HG03354 (cell line): ENCODE data around the gene SCN10A.

Source experiments
- ATAC-seq: cut with Tn5 transposase; IDR thresholded peaks from one replicate; pipeline ENCODE4 v1.9.1; 2021; ENCODE audit warnings: mild to moderate bottlenecking; ENCODE audit not compliant: unreplicated experiment, poor library complexity, severe bottlenecking

SCN10A gene

DNA sequence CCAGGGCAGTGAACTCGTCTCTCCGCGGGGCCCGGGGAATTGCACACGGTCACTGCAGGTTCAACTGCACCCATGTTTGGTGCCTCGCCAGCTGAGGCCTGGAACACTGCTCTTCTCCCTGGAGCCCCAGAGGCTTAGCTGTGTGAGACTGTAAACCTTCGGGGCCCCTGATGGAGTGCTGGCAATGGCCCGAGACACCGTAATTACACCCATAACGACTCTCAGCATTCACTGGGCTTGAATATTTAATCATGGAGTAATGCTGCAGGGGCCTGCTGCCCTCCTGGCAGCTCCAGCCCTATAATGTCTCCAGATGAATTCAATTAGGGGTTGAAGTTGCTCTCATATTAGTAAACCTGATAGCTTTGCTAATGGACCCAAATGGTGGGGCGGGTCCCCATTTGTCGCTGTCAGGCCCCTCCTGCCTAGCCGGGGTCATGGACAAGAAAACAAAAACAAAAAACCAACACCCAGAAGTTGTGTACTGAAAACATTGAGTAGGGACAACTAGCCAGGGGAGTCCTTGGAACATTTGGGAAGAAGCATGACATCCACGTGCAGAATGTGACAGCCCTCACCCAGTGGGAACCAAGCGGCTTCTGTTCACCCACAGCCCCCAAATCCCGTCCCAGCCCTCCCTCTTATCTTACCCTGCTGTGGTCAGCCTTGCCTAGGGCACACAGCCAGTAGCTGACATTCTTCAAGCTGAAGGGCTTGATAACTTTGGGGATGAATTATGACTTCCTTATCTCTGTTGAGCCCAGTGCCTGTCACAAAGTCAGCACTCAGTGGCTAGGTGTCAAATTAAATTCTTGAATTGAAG lies 92.2 kb downstream of the SCN10A start:
- no peak for ATAC-seq

DNA sequence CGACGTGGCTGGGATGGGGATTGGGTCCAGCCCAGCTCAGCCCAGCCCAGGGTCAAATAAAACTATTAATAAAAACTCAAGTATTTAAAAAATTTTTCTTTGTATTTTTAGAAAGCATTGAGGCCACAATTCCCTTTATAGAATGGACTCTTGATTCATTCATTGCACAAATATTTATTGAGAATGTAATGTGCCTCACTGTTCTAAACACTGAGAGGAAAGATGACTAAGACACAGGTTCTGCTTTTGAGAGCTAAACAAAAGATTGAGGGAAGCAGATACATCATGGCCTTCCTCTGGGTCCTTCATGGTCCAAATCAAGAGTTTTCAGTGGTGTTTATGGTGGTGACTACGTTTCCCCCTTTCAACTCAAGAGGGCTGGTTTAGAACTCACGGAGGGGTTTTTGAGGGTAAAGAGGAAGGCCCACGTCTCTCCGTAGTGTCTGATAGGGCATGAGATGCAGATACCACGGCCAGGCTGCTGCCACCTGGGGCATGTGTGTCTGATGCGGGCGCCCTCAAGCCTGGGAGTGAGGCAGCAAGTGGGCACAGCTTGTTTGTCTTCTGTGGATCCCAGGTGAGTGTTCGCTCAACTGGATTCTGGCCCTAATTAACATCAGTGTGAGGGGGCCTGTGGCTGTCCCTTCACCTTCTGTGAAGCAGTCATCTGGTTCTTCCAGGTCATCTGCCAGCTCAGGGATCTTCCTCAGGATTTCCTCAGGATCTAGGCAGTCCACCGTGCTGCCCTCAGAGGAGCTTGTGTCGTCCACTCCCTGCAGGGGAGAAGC lies 93.0 kb downstream of the SCN10A start:
- no peak for ATAC-seq

DNA sequence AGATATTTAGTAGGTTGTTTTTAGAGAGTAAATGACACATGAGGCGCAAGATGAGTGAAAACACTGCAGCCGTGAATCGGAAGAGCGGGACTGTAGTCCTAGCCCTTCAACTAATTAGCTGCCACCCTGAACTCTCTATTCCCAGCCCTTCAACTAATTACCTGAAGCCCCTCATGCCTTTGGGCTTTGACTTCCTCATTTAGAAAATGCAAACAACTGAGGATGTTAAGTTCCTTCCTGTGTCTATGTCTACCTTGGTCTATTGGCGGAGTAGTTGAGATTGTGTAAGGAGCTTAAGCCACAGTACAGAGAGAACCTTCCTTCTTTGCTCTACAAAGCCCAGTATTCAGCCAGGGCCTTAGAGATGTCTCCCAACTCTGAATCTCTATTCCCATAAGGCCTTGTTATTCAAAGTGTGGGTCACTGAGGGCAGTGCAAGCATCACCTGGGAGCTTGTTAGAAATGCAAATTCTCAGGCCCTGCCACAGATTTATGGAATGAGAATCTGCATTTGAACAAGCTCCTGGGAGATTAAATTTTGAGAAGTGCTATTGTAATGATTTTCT lies 94.7 kb downstream of the SCN10A start:
- ATAC-seq = no peak

DNA sequence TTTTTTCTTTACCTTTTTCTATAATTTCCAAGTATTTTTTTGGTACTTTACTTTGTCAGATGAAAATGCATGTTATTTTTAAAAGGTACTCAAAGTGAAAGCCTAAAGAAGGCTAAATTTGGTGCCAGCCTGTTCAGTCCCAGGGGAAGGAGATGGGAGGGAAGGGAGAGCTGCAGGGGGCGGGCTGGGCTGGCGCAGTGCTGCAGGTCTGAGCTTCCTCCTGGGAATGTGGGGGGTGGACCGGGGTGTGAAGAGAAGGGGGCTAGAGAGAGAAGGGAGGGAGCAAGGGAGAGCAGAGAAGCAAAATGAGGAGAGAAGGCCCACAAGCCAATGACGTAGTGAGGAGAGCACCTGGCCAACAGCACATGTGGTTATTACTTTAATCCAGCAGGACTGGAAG lies 95.6 kb downstream of the SCN10A start:
- no peak for ATAC-seq

DNA sequence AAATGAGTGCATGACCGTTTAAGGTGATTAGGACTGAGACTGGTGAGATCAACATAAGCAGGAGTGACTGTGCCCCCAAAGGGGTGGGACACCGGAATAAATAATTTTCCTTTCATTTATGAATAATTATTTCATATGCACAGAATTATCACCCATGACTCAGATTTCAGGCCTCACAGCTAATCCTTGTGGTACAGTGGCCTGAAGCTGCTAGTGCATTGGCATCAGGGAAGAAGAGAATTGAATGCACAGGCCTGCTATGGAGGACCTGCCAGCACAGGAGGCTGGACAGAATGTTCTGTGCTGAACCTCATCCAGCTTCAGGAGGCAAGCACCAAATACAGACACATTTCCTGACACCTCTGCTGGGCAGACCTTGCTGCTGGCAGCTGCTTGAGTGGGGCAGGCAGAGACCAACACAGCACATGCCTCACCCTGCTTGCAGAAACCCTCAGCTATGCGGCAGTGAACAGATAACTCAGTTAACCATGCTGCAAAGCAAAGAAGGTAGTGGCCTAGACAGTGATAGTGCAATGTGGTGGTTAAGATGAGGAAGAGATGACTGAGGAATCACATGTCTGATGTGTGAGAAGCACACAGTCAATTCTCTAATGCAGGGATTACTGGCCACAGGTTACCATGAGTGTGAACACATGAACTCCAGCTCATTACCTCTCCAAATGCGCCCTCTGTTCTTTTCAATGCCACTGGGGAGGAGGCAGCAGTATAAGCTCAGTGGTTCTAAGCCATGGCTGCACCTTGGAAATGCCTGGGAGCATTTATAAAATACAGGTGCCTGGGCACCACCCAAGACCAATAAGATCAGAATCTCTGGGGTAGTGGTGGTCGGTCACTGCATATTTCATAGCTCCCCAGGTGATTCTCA lies 98.4 kb downstream of the SCN10A start:
- ATAC-seq = no peak

DNA sequence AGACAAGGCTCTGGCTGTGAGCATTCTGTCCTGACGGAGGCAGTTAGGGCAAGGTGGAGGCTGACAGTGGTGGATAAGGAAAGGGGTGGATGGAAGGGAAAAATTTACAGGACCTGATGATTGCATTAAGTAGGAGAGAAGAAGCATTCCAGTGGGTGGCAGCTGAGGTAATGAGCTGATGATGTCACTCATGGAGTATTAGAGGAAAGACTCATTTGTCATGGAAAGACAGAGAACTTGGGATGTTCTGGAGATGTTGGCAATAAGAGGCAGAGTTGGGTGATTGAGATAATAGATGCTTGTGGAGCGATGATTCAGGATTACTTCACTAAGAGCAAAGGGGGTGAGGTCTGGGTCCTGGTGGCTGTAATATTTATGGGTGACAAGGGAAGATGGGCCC lies 102.9 kb downstream of the SCN10A start:
- no peak for ATAC-seq

DNA sequence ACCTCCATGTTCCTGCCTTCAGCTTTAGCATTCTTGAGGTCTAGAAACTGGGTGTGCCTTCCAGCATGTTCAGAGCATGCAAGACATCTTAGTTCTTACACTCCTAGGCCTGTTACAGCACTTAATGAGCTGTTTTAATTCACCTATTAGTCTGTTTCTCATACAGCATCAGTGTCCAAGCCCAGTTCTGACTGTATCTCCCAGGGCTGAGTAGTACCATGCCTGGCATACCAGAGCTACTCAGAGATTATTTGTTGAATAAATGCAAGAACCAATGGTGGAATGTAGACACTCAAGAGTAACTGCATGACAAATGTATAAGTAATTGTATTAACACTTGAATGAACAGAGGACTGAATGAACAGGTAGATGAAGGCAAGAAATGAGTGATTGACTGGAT lies 104.7 kb downstream of the SCN10A start:
- no peak for ATAC-seq

DNA sequence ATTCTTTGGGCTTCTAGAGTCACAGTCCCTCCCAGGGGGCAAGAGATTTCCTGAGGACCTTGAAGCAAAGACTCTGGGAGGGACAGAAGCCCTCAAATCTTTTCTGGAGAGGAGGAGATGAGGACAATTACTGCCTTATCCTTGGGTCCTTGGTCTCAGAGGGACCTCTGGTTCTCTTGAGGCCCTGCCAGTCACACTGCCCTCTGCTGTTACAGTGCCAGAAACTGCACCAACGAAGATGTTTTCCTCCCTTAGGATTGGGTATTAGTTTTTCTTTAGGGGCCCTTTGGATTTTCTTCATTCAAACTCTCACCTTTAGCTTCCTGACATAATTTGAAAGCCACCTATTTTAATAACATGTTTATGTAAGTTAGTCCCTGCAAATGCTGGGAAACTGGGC lies 108.3 kb downstream of the SCN10A start:
- no peak for ATAC-seq

DNA sequence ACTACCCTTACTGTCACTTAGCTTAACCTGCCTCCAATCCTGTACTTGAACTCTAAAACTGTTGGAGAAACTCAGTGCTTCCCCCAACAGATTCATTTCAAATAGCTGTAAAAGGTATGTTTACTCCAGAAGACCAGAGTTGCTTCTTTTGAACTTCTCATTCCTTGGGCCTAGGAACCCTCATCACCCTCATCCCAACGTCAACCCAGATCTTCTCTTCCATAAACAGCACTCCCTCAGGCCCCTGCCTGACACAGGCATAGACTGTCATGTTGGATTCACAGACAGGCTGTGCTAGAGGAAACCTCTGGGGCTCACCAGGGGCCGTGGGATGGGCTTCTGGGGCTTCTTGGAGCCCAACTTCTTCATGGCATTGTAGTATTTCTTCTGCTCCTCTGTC lies 109.1 kb downstream of the SCN10A start:
- no peak for ATAC-seq

DNA sequence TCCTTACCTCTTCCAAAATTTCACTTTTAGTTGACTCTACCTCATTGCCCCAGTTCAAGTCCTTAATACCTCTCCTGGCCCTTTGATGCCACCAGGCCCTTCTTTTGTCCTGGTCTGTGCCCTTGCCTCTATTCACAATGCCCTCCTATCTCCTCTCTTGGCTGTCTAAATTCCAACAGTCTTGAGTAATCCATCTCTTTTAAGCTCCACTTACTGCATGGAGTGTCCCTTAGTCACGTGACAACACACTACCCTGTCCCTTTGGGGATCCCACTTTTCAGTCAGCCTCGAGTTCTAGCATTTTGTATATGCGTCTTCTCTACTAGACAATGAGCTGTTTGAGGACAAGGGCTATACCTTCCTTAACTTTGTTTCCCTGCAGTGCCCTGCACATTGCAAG lies 113.8 kb downstream of the SCN10A start:
- ATAC-seq = no peak

DNA sequence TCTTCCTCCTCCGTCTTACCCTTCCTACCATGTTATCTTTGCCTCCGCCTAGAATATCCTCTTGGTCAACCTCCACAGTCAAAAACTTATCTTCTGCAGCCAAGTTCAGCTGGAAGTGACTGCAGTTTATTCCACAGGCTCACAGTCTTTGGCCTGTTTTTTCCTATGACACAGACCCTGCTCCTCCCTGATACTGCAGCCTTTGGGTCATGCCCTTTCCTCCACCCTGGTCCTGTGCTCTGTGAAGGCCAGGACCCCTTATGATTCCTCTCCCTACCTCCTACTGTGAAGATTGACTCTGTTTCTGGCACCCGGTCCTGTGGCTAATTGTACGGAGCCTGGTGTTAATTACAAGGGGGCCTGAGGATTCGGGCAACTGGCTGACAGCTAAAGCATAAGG lies 117.3 kb downstream of the SCN10A start:
- ATAC-seq = no peak

DNA sequence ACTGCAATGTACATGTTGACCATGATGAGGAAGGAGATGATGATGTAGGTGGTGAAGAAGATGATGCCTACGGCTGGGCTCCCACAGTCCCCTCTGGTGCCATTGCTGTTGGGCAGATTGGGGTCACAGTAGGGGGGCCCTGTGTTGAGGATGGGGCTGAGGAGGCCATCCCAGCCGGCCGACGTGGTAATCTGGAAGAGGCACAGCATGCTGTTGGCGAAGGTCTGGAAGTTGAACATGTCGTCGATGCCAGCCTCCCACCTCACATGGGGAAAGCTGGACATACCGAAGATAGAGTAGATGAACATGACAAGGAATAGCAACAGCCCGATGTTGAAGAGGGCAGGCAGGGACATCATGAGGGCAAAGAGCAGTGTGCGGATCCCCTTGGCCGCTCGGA lies 118.0 kb downstream of the SCN10A start:
- no peak for ATAC-seq

DNA sequence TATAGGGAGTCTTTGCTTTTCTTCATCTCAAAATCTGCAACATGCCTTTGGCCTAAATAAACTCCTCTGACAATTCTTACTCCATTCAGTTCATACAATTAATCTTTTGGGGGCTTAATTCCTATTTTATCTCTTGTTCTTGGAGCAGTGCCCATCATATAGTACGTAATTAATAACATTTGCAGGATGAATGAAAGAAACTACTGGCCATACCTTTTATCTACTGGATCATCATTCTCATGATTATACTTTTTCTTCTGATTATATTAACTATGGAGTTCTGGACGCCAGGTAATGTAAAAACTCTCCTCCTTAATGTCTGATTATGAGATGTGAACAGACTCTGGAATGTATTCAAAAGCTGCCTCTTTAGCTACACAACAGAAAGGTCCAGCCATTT lies 120.0 kb downstream of the SCN10A start:
- ATAC-seq = no peak

DNA sequence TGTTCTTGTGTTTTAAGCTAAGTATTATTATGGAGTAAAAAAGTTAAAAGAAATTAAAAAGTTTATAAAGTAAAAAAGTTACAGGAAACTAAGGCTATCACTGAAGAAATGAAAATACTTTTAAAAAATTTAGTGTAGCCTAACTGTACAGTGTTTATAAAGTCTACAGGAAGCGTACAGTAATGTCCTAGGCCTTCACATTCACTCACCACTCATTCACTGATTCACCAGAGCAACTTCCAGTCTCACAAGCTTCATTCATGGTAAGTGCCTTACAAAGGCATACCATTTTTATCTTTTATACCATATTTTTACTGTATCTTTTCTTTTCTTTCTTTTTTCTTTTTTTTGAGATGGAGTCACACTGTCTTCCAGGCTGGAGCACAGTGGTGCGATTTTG lies 125.8 kb downstream of the SCN10A start:
- ATAC-seq = no peak

DNA sequence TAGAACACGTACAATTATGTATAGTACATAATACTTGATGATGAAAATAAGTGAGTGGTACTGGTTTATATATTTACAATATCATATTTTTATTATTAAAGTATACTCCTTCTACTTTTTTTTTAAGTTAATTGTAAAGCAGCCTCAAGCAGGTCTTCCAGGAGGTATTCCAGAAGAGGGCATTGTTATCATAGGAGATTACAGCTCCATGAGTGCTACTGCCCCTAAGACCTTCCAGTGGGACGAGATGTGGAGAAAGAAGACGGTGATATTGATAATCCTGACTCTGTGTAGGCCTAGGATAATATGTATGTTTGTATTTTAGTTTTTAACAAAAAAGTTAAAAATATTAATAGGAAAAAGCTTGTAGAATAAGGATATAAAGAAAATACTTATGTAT lies 126.2 kb downstream of the SCN10A start:
- ATAC-seq = no peak

DNA sequence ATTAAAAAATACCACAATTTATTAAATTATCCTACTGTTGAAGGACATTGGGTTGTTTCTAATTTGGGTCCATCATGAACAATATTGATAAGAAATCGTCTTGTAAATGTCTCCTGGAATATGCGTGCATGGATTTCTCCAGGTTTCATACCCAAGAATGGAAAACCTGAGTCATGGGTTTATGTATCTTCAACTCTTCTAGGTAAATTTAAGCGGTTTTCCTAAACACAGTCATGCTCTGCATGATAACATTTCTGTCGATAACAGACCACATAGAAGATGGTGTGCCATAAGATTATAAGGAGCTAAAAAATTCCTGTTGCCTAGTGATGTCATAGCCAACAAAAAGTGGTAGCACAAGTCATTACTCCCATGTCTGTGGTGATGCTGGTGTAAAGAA lies 126.7 kb downstream of the SCN10A start:
- no peak for ATAC-seq

DNA sequence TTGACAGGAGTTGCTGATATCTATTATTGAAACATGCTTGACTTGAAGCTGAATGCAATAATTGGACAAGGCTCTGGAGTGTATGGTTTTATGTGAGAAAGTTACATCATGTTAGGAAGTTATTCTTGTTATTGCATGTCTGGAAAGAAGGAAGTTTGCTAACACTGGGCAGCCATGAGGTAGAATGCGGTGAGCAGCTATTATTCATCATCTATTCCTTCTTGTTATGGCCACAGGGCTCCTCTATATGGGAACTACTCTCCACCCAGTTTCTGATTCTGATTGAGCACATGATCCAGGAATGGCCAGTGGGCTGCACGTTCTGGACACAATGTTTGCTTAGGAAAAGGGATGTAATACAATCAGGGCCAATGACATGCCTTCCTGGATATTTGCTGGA lies 128.7 kb downstream of the SCN10A start:
- ATAC-seq = no peak

DNA sequence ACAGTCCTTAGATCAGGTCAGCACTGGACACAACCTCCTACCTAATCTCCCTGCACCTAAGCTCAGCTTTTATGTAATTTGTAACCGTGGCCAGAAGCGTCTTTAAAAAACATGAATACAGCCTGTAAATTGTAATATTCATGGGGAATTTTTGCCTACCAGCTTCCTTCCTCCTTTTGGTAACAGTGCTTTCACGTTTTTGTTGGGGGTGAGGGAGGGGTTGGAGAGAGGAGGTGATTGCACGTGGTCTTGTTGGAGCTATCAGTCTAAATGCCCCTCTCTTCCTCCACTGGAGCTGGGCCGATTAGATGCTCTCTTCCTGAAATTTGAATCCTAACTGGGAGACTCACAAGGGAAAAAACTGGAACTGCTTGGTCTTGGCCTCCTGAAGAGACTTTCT lies 131.5 kb downstream of the SCN10A start:
- no peak for ATAC-seq

DNA sequence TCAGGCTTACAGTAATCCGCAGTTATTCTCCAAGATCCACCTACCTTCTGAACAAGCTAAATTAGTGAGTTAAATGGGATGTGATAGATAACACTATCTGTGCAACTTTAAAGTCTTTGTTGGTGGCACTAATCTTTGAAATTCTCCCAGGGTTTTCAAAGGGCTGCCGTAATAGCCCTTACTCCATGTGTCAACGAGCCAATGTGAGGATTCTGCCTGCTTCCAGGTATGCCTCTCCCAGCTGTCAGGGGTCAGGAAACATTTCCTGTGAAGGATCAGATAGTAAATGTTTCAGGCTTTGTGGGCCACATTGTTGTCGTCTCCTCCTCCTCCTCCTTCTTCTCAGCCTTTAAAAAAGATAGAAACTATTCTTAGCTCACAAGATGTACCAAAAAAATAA lies 146.3 kb downstream of the SCN10A start:
- ATAC-seq = no peak

DNA sequence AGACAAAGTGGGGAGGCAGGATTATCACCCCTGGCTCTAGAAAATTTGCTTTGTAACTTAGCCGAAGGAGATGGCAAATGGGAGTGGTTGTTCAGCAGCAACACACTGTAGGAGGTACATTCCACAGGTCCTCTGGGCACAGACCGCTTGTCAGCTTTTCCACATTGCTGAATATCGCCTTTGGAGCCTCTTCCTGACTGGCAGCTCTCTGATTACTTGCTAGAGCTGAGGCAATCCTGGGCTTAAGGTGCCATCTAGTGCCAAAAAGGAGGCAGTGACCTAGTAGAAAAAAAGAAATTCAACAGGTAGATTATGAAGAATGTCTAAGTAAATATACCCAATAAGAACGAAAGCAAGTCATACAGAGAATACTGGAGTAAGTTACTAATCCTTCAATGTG lies 153.5 kb downstream of the SCN10A start:
- no peak for ATAC-seq
